ENCODE results near the gene PDE2A.

The PDE2A gene

GRCh38 chr11:72658989-72659640 lies 15.1 kb downstream of the PDE2A start:
- no peak for DNase-seq (ENCODE audit: low read depth, low spot score)

DNA sequence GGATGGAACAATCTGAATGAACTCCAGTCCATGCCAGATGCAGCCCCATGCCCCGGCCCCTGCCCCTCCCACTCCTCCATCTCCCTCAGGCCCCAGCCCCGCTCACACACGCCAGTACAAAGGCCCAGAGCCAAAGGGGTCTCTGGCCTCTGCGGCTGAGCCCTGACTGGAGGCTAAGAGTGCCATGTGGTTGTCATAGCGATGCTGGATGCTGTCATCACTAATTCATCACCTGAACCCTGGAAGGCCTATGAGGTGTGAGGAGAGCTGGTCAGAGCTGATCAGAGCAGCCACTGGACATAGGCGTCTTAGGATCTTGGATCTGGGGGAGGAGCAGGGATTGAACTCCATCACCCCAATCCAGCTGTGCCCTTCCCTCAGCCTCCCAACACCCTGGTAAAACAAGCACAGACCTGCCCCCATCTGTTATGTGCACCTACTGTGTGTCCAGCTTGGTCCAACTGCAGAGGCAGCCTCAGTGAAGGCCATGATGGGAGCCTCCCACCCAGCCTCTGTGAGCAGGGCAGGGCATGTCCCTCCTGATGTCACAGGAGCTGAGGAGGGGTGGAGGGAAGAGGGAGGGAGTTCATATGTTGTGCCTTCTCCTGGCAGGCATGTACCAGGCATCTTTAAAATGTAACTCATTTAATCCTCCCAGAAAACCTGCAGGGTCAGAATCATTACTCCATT lies 16.7 kb downstream of the PDE2A start:
- peak; percentile 23 for DNase-seq (ENCODE audit: low read depth, low spot score)

DNA sequence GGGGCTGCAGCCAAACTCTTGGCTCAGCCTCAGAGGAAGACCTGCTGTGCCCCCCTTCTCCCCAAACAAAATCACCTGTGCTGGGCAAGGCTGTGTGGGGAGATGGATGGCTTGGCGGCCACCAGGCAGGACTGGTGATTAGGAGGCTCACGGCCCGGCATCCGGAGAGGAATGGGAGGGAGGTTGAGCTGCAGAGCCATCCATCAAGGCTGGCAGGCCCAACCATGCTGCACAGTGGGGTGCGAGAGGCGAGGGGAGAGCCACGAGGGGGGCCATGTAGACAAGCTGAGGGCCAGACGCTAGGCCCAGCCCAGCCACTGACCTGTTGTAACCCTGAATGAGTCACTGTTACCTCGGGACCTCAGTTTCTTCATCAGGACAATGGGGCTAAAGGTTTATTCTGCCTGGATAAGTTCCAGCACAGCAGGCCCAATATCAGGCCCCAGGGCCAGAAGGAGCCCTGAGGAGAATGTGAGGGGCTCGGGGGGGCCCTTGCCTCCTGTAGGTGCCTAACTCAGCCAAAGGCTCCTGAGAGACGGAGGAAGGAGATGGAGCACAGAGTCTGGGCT lies 18.2 kb downstream of the PDE2A start:
- DNase-seq (ENCODE audit: low read depth, low spot score), result peak; percentile 54

DNA sequence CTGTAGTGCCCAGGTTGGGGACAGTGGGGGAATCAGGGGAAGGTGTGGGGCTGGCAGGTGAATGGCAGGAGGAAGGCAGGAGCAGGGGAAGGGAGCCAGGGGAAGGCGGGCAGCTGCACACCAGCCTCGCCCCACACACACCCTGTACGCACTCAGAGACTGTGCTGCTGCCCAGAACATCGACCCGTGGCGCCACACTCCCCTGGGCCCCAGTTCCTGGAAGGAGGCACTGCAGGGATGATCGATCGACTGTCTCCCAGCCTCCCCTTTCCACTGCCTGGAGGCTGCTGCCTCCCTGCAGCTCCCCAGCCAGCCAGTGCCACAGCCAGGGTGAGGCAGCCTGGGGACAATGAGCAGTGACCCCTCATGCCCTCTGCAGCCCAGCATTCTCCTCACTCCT lies 19.2 kb downstream of the PDE2A start:
- DNase-seq (ENCODE audit: low read depth, low spot score), result no peak

GRCh38 chr11:72653649-72654048 lies 20.6 kb downstream of the PDE2A start:
- DNase-seq (ENCODE audit: low read depth, low spot score), result no peak

- peak; percentile 71 for DNase-seq (ENCODE audit: low read depth, low spot score)
Observed at GRCh38 chr11:72652873-72653630, 21.2 kb downstream of the PDE2A start.

GRCh38 chr11:72652133-72652532 lies 22.1 kb downstream of the PDE2A start:
- DNase-seq (ENCODE audit: low read depth, low spot score), result no peak

GRCh38 chr11:72649215-72649976 lies 24.8 kb downstream of the PDE2A start:
- DNase-seq (ENCODE audit: low read depth, low spot score), result no peak

DNA sequence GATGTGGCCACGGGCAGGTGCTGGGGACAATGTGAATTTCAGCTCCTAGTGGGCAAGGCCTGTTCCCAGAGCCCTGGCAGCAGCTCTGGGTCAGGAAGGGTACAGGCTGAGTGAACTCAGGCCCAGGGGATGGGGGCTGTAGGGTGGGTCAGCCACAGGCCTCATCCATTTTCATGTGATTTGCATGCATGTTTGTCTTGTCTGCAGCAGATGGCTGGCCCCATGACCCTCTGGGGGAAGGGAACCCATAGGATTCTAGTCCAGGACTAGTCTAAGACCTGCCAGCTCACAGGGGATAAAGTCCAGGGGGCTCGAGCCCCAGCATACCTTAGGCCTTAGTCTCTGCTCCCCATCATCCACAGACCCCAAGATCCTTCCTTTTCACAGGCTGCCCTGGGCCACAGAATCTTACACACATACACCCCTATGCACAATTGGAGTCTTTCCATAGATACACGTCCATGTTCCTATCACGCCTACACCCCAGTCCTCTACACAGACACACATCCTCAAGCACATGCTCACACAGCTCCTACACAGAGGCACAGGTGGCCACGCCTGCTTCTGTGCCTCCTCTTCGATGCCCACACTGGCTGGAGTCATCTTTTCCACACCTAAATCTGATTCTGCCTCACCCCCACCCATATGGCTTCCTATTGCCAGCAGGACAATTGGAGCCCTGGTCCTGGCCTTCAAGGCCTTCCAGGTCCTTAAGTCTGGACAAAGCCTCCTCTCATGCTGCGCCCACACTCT lies 25.7 kb downstream of the PDE2A start:
- DNase-seq (ENCODE audit: low read depth, low spot score), result no peak

GRCh38 chr11:72647882-72648281 lies 26.3 kb downstream of the PDE2A start:
- no peak for DNase-seq (ENCODE audit: low read depth, low spot score)

DNA sequence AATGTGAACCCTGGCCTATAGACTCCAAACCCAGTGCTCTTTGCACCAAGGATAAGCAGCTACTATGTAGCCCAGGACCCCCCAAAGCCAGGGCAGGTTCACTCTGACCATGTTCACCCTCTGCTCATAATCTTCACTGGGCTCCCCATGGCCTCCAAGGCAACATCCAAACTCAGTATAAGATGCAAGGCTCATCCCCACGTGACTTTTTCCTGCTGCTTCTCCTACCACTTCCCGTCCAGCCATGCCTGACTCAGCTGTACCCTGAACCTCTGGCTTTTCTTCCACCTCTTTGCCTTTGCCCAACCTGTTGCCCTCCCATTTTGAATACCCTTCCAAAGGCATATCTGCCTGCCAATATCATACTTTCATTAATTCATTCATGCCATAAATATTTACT lies 27.8 kb downstream of the PDE2A start:
- no peak for DNase-seq (ENCODE audit: low read depth, low spot score)

DNA sequence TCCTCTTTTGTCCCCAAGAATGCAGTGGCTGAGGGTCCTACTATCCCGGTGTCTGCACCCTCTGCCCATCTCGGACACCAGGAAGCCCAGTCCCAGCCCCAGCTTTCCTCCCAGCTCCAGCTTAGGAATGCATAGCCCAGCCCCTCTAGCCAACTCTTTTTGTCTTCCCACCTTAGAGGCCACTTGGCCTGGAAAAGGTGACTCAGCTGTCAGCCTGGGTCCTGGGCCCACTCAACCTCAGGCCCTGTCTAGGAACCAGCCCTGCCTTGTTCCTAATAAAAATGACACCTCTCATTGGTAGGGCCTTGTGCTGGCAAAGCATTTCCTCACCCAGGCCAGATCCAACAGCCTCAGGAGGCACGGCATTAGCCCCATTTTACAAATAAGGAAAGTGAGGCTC lies 28.2 kb downstream of the PDE2A start:
- DNase-seq (ENCODE audit: low read depth, low spot score), result peak; percentile 67

DNA sequence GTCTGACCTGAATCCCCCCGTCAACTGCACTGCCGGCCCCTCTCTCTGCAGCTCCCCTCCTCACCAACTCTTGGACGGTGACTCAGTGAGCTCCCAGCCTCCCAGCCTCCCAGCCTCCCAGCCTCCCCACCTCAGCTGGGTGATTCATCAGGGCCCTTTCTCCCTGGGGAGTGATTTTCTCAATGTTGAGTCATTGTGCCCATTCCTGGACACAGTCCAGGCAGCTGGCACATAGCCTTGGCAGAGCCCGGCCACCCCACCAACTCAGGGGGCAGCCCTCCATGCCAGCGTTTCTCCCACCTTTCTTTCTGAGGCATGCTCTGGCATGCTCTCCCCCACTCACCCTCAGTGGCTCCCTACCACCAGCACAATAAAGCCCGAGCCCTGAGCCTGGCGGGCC lies 30.7 kb downstream of the PDE2A start:
- DNase-seq (ENCODE audit: low read depth, low spot score), result no peak

GRCh38 chr11:72642884-72643522 lies 31.2 kb downstream of the PDE2A start:
- peak; percentile 91 for DNase-seq (ENCODE audit: low read depth, low spot score)

DNA sequence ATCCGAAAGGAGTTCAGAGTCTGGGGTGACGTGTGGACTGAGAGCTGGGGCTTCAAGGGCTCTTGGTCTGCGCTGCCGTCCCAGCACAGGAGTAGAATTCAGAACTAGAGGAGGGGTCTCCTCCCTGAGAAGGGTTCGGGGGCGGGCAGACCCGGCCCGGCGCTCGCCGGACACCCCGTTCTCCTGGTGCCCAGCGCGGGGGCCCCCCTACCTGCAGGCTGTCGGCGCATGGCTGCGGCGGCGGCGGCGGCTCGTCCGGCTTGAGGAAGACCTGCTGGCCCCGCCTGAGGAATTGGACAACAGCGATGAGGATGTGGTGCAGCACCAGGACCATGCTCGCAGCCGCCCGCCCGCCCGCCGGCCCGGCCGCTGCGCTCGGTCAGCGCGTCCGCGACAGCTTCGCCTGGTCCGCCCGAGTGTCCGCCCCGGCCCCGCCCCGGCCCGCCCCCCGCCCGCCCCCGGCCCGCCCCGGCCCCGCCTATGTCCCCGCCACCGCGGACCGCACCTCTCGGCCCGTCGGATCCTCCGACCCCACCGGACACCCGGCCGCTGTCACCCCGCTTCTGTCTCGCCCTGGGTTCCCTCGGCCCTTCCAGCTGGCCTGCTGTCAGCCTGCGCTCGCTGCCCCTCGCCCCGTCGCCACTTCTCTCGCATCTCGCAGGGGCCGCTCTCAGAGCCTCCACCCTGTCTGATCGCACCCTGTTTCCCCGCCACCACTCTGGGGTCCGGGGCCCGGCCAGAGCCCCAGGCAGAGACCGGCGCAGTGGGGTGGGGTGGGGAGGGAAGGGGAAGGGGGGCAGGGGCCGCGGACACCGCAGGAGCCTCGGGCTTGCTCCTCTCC lies 32.0 kb downstream of the PDE2A start:
- no peak for DNase-seq (ENCODE audit: low read depth, low spot score)

- DNase-seq (ENCODE audit: low read depth, low spot score), result no peak
Observed at GRCh38 chr11:72641522-72642042, 32.6 kb downstream of the PDE2A start.

- DNase-seq (ENCODE audit: low read depth, low spot score), result no peak
Observed at GRCh38 chr11:72639502-72640375, 34.5 kb downstream of the PDE2A start.

- peak; percentile 33 for DNase-seq (ENCODE audit: low read depth, low spot score)
Observed at GRCh38 chr11:72637926-72638325, 36.3 kb downstream of the PDE2A start.
